ENCODE data around the gene GEMIN5. TPM values are rescaled to one million over a fixed set of nuclear protein-coding genes. Genes with fewer than 3 reads are reported as not detected.
"Not testable (repeated sequence)": the region's sequence is repeated elsewhere in the genome, so short reads cannot be mapped to it uniquely, and the experiment has no call there.

GEMIN5 gene, protein sequence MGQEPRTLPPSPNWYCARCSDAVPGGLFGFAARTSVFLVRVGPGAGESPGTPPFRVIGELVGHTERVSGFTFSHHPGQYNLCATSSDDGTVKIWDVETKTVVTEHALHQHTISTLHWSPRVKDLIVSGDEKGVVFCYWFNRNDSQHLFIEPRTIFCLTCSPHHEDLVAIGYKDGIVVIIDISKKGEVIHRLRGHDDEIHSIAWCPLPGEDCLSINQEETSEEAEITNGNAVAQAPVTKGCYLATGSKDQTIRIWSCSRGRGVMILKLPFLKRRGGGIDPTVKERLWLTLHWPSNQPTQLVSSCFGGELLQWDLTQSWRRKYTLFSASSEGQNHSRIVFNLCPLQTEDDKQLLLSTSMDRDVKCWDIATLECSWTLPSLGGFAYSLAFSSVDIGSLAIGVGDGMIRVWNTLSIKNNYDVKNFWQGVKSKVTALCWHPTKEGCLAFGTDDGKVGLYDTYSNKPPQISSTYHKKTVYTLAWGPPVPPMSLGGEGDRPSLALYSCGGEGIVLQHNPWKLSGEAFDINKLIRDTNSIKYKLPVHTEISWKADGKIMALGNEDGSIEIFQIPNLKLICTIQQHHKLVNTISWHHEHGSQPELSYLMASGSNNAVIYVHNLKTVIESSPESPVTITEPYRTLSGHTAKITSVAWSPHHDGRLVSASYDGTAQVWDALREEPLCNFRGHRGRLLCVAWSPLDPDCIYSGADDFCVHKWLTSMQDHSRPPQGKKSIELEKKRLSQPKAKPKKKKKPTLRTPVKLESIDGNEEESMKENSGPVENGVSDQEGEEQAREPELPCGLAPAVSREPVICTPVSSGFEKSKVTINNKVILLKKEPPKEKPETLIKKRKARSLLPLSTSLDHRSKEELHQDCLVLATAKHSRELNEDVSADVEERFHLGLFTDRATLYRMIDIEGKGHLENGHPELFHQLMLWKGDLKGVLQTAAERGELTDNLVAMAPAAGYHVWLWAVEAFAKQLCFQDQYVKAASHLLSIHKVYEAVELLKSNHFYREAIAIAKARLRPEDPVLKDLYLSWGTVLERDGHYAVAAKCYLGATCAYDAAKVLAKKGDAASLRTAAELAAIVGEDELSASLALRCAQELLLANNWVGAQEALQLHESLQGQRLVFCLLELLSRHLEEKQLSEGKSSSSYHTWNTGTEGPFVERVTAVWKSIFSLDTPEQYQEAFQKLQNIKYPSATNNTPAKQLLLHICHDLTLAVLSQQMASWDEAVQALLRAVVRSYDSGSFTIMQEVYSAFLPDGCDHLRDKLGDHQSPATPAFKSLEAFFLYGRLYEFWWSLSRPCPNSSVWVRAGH (N-terminal part only)
- 12.8 TPM for total RNA-seq

DNA sequence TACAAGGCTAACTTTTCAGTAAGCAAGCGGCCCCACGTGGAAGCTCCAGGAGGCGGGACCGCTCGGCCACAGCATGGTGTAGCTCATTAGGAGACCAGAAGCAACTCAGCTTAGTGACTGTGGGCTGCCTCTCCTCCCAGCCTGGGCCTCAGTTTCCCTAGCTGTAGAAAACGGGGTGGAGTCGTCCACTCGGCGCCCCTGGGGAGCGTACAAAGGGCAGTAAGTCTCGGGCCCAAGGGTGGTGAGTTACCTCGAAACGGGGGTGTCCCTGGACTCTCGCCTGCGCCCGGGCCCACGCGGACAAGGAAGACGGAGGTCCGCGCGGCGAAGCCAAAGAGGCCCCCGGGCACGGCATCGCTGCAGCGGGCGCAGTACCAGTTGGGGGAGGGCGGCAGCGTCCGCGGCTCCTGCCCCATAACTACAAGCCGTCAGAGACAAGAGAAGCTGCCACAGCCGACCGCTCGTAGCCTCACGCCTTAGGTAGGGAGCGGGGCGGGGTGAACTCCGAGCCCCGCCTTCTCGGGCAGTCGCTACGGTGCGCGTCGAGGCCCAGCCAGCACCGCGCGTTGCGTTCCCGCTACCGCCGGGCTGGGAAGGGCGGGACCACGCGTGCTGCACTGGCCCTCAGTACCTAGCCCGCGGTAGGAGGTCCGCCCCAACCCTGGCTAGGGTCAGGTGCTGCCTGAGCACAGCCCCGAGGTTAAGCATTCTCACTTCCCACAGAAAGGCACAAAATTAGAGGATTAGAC lies at the start of gene GEMIN5:
Gene GEMIN5, minus strand, starts transcription at position 494 of the 749 bp plus-strand sequence. Its CDS starts 78 bp downstream, at position 416.
- TF ChIP-seq POLR2AphosphoS5 (IDR thresholded peaks at IDR 0.05; ENCODE audit: insufficient read depth in 1 of 2, low read depth in 1 of 2) (peak; percentile 75 to 84), POLR2A (IDR thresholded peaks at IDR 0.05) (no peak)
- TF ChIP-seq, protein P1, sequence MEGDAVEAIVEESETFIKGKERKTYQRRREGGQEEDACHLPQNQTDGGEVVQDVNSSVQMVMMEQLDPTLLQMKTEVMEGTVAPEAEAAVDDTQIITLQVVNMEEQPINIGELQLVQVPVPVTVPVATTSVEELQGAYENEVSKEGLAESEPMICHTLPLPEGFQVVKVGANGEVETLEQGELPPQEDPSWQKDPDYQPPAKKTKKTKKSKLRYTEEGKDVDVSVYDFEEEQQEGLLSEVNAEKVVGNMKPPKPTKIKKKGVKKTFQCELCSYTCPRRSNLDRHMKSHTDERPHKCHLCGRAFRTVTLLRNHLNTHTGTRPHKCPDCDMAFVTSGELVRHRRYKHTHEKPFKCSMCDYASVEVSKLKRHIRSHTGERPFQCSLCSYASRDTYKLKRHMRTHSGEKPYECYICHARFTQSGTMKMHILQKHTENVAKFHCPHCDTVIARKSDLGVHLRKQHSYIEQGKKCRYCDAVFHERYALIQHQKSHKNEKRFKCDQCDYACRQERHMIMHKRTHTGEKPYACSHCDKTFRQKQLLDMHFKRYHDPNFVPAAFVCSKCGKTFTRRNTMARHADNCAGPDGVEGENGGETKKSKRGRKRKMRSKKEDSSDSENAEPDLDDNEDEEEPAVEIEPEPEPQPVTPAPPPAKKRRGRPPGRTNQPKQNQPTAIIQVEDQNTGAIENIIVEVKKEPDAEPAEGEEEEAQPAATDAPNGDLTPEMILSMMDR (IDR thresholded peaks at IDR 0.05) = no peak
- peak in 1 of 2 donors; percentile 89 for DNase-seq (ENCODE audit: extremely low spot score in 2 of 2)
- Histone ChIP-seq H3K36me3 (no peaks in the 10 kb centered on the region), H3K9me3 (no peaks in the 10 kb centered on the region), H3K27ac (peak within 1 kb of the TSS; percentile 73), H3K4me1 (peaks cover 41% of the 10 kb centered on the region), H3K4me3 (peak within 1 kb of the TSS; percentile 79 to 83), H3K27me3 (no peaks in the 10 kb centered on the region)
- intact Hi-C loops (cut with DNase I) = no loop called here

DNA sequence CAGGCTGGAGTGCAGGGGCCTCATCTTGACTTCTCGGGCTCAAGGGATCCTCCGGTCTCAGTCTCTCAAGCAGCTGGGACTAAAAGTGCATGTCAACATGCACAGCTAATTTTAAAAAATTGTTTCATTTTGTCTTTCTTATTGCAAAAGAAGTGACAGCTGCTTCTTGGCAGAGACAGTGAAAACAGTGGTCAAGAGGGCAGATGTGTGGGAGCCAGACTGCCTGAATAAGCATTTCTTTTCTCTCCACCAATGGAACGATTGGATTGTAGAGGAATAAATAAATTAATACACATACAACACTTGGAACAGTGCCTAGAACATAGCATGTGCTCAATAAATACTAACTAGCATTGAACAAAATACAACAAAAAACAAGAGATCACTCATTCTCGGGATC lies 48.1 kb upstream of the GEMIN5 start:
- Histone ChIP-seq H3K27ac (no peak overlapping the region), H3K9me3 (no peaks in the 10 kb centered on the region), H3K36me3 (no peaks in the 10 kb centered on the region), H3K27me3 (no peaks in the 10 kb centered on the region), H3K4me1 (no peaks in the 10 kb centered on the region), H3K4me3 (no peak overlapping the region)
- no peak for DNase-seq (ENCODE audit: extremely low spot score in 2 of 2)
- no peak for TF ChIP-seq POLR2AphosphoS5 (IDR thresholded peaks at IDR 0.05; ENCODE audit: insufficient read depth in 1 of 2, low read depth in 1 of 2)
- TF ChIP-seq, protein P1 (IDR thresholded peaks at IDR 0.05) = no peak
- TF ChIP-seq POLR2A (IDR thresholded peaks at IDR 0.05) = no peak
- intact Hi-C loops (cut with DNase I) = no loop called here

DNA sequence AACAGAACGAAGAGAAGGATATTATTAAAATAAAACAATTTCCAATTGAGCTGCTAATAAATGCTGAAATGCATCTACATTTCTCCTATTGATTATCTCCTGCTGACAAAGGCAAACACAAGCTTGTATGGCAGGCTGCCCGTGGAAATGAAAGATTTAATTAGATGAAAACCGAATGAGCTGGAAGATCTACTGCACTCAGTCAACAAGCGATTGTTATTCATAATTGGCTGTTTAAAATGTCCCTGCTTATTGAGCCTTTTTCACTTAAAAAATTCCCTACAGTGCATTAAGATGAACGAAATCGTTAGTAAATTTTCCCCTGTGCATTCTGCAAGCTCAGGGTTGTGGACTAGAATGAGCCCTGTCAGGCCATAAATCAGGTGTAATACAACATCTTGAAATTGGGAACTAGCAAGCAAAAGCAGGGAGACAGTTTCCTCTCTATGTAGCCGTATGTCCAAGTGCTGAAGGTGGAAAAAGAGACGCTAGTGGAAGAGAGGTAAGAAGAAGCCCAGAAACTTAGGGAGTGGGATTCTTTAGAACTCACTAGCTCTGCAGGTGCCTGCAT lies 47.0 kb upstream of the GEMIN5 start:
- H3K4me1 ChIP-seq = no peaks in the 10 kb centered on the region
- H3K9me3 ChIP-seq = no peaks in the 10 kb centered on the region
- TF ChIP-seq, protein P1 (IDR thresholded peaks at IDR 0.05) = no peak
- TF ChIP-seq POLR2A (IDR thresholded peaks at IDR 0.05) (no peak), POLR2AphosphoS5 (IDR thresholded peaks at IDR 0.05; ENCODE audit: insufficient read depth in 1 of 2, low read depth in 1 of 2) (no peak)
- H3K36me3 ChIP-seq = no peaks in the 10 kb centered on the region
- intact Hi-C loops (cut with DNase I) = no loop called here
- no peak for DNase-seq (ENCODE audit: extremely low spot score in 2 of 2)
- H3K27ac ChIP-seq = no peak overlapping the region
- no peak overlapping the region for H3K4me3 ChIP-seq
- no peaks in the 10 kb centered on the region for H3K27me3 ChIP-seq

- H3K4me3 ChIP-seq; DNase-seq (ENCODE audit: extremely low spot score in 2 of 2); H3K4me1 ChIP-seq; H3K27me3 ChIP-seq; H3K27ac ChIP-seq; H3K36me3 ChIP-seq; H3K9me3 ChIP-seq; intact Hi-C loops (cut with DNase I): not testable (repeated sequence)
These were observed 40.3 kb upstream of the GEMIN5 start for GRCh38 chr5:154978294-154978693.

Data from vagina (tissue), 2 donors.